HEK293 (cell line): ENCODE measurements around the gene TAC3.
A peak's percentile ranks its signal among the peaks of the same experiment; 100 is the strongest.

Source experiments
- CTCF ChIA-PET: fragments of 350-600 bp; formaldehyde crosslinking; extraction: SDS; loops from one replicate; lab custom pipeline; 2021; ENCODE audit warnings: antibody characterized with exemption; lab: Yijun Ruan, JAX
- POLR2A ChIA-PET: fragments of 300-600 bp; formaldehyde crosslinking; extraction: SDS; loops from one replicate; lab custom pipeline; 2020; ENCODE audit warnings: antibody characterized with exemption, inconsistent platforms; lab: Yijun Ruan, JAX
- H3K27ac ChIP-seq: fragments of 200-500 bp; sonication (Bioruptor generic); 2 replicates; pipeline ENCODE4 v1.5.1; 2014; ENCODE audit warnings: low read depth, low read length, control low read depth, inconsistent platforms; ENCODE audit errors: extremely low read depth
- H3K36me3 ChIP-seq, 2 experiments: fragments of 200-500 bp in 1 of 2; sonication (Bioruptor generic) in 1 of 2; 1 replicate in 1 of 2; 2 replicates in 1 of 2; pipeline ENCODE4 v1.5.1; 2014 to 2017; ENCODE audit warnings: inconsistent platforms in 2 of 2, low read length in 2 of 2; ENCODE audit not compliant: control insufficient read depth in 2 of 2, insufficient read depth in 1 of 2
- H3K4me1 ChIP-seq: fragments of 200-500 bp; sonication (Bioruptor generic); 2 replicates; pipeline ENCODE4 v1.5.1; 2014; ENCODE audit warnings: mild to moderate bottlenecking, low read length, inconsistent platforms; ENCODE audit not compliant: control insufficient read depth, insufficient read depth
- H3K4me3 ChIP-seq: 2 replicates; pipeline ENCODE4 v1.5.1; 2011; ENCODE audit warnings: low read depth, mild to moderate bottlenecking, control low read depth, low read length, moderate library complexity
- H3K9me3 ChIP-seq: fragments of 200-500 bp; sonication (Bioruptor generic); 2 replicates; pipeline ENCODE4 v1.5.1; 2014; ENCODE audit warnings: low read depth, low read length, inconsistent platforms; ENCODE audit not compliant: control insufficient read depth, insufficient read depth
- AEBP2 ChIP-seq: fragments of 450-650 bp; formaldehyde crosslinking; IDR thresholded peaks from 2 replicates; pipeline ENCODE4 v1.5.1; 2016; ENCODE audit warnings: missing biosample characterization, missing genetic modification characterization, borderline replicate concordance
- ATF2 ChIP-seq: fragments of 450-650 bp; formaldehyde crosslinking; IDR thresholded peaks from 2 replicates; pipeline ENCODE4 v1.5.1; 2016; ENCODE audit warnings: missing biosample characterization, missing genetic modification characterization, low read depth
- BCL11A ChIP-seq: fragments of 450-650 bp; formaldehyde crosslinking; IDR thresholded peaks from 2 replicates; pipeline ENCODE4 v1.5.1; 2016; ENCODE audit warnings: low read depth, missing biosample characterization, missing genetic modification characterization
- CTCF ChIP-seq: fragments of 450-650 bp; formaldehyde crosslinking; IDR thresholded peaks from 2 replicates; pipeline ENCODE4 v1.5.1; 2016; ENCODE audit warnings: missing biosample characterization, missing genetic modification characterization
- INSM2 ChIP-seq: fragments of 450-650 bp; formaldehyde crosslinking; IDR thresholded peaks from 2 replicates; pipeline ENCODE4 v1.5.1; 2016; ENCODE audit warnings: missing biosample characterization, missing genetic modification characterization
- KLF7 ChIP-seq: fragments of 450-650 bp; formaldehyde crosslinking; IDR thresholded peaks from 2 replicates; pipeline ENCODE4 v1.5.1; 2016; ENCODE audit warnings: missing biosample characterization, missing genetic modification characterization, borderline replicate concordance
- KLF9 ChIP-seq: fragments of 450-650 bp; formaldehyde crosslinking; IDR thresholded peaks from 2 replicates; pipeline ENCODE4 v1.5.1; 2016; ENCODE audit warnings: missing biosample characterization, missing genetic modification characterization, low read depth
- OVOL3 ChIP-seq: fragments of 450-650 bp; formaldehyde crosslinking; IDR thresholded peaks from 2 replicates; pipeline ENCODE4 v1.5.1; 2016; ENCODE audit warnings: missing biosample characterization, missing genetic modification characterization
- SCRT2 ChIP-seq: fragments of 450-650 bp; formaldehyde crosslinking; IDR thresholded peaks from 2 replicates; pipeline ENCODE4 v1.5.1; 2016; ENCODE audit warnings: missing biosample characterization, missing genetic modification characterization
- SP7 ChIP-seq: fragments of 450-650 bp; formaldehyde crosslinking; IDR thresholded peaks from 2 replicates; pipeline ENCODE4 v1.5.1; 2016; ENCODE audit warnings: missing biosample characterization, missing genetic modification characterization
- WT1 ChIP-seq: fragments of 450-650 bp; formaldehyde crosslinking; IDR thresholded peaks from 2 replicates; pipeline ENCODE4 v1.5.1; 2016; ENCODE audit warnings: missing biosample characterization, missing genetic modification characterization
- YY1 ChIP-seq: fragments of 450-650 bp; formaldehyde crosslinking; IDR thresholded peaks from 2 replicates; pipeline ENCODE4 v1.5.1; 2018; ENCODE audit warnings: missing biosample characterization, missing genetic modification characterization
- ZBTB6 ChIP-seq: fragments of 450-650 bp; formaldehyde crosslinking; IDR thresholded peaks from 2 replicates; pipeline ENCODE4 v1.5.1; 2017; ENCODE audit warnings: missing biosample characterization, missing genetic modification characterization
- ZNF112 ChIP-seq: fragments of 450-650 bp; formaldehyde crosslinking; IDR thresholded peaks from 2 replicates; pipeline ENCODE4 v1.5.0; 2017; ENCODE audit warnings: missing biosample characterization, missing genetic modification characterization
- ZNF132 ChIP-seq: fragments of 450-650 bp; formaldehyde crosslinking; IDR thresholded peaks from 2 replicates; pipeline ENCODE4 v1.5.1; 2017; ENCODE audit warnings: missing biosample characterization, missing genetic modification characterization, borderline replicate concordance
- ZNF175 ChIP-seq: fragments of 450-650 bp; formaldehyde crosslinking; IDR thresholded peaks from 2 replicates; pipeline ENCODE4 v1.5.1; 2016; ENCODE audit warnings: missing biosample characterization, missing genetic modification characterization
- ZNF2 ChIP-seq: fragments of 450-650 bp; formaldehyde crosslinking; IDR thresholded peaks from 2 replicates; pipeline ENCODE4 v1.5.1; 2016; ENCODE audit warnings: missing biosample characterization, missing genetic modification characterization
- ZNF248 ChIP-seq: fragments of 450-650 bp; formaldehyde crosslinking; IDR thresholded peaks from 2 replicates; pipeline ENCODE4 v1.5.1; 2017; ENCODE audit warnings: missing biosample characterization, missing genetic modification characterization
- ZNF335 ChIP-seq: fragments of 450-650 bp; formaldehyde crosslinking; conservative IDR thresholded peaks from 2 replicates; pipeline ENCODE4 v1.5.1; 2016; ENCODE audit warnings: missing biosample characterization, missing genetic modification characterization
- ZNF350 ChIP-seq: fragments of 450-650 bp; formaldehyde crosslinking; IDR thresholded peaks from 2 replicates; pipeline ENCODE4 v1.5.0; 2017; ENCODE audit warnings: missing biosample characterization, mild to moderate bottlenecking, missing genetic modification characterization
- ZNF433 ChIP-seq: fragments of 450-650 bp; formaldehyde crosslinking; IDR thresholded peaks from 2 replicates; pipeline ENCODE4 v1.5.1; 2016; ENCODE audit warnings: missing biosample characterization, missing genetic modification characterization, low read depth
- ZNF501 ChIP-seq: fragments of 450-650 bp; formaldehyde crosslinking; IDR thresholded peaks from 2 replicates; pipeline ENCODE4 v1.5.1; 2016; ENCODE audit warnings: missing biosample characterization, missing genetic modification characterization
- ZNF521 ChIP-seq: fragments of 450-650 bp; formaldehyde crosslinking; IDR thresholded peaks from 2 replicates; pipeline ENCODE4 v1.5.1; 2017; ENCODE audit warnings: missing biosample characterization, mild to moderate bottlenecking, missing genetic modification characterization
- ZNF529 ChIP-seq: fragments of 450-650 bp; formaldehyde crosslinking; IDR thresholded peaks from 2 replicates; pipeline ENCODE4 v1.5.1; 2017; ENCODE audit warnings: missing genetic modification characterization, missing biosample characterization; ENCODE audit not compliant: insufficient replicate concordance
- ZNF580 ChIP-seq: fragments of 450-650 bp; formaldehyde crosslinking; IDR thresholded peaks from 2 replicates; pipeline ENCODE4 v1.5.1; 2016; ENCODE audit warnings: missing biosample characterization, missing genetic modification characterization
- ZNF621 ChIP-seq: fragments of 450-650 bp; formaldehyde crosslinking; IDR thresholded peaks from 2 replicates; pipeline ENCODE4 v1.5.1; 2017; ENCODE audit warnings: missing biosample characterization, missing genetic modification characterization
- ZNF768 ChIP-seq: fragments of 450-650 bp; formaldehyde crosslinking; IDR thresholded peaks from 2 replicates; pipeline ENCODE4 v1.5.1; 2018; ENCODE audit warnings: missing biosample characterization, mild to moderate bottlenecking, missing genetic modification characterization
- ZNF791 ChIP-seq: fragments of 450-650 bp; formaldehyde crosslinking; IDR thresholded peaks from 2 replicates; pipeline ENCODE4 v1.5.1; 2016; ENCODE audit warnings: missing biosample characterization, missing genetic modification characterization
- ZSCAN4 ChIP-seq: fragments of 450-650 bp; formaldehyde crosslinking; IDR thresholded peaks from 2 replicates; pipeline ENCODE4 v1.5.1; 2017; ENCODE audit warnings: missing biosample characterization, missing genetic modification characterization

Gene TAC3

GRCh38 chr12:57001448-57001906, 14.9 kb downstream of the TAC3 start (continued):
- no peak for TF ChIP-seq ATF2 (tag by site-specific recombination)
- TF ChIP-seq ZNF350 (tag by site-specific recombination) = no peak
- no peak for TF ChIP-seq WT1 (tag by site-specific recombination)
- no peak for TF ChIP-seq ZNF501 (tag by site-specific recombination)
- peak; percentile 38; the same call in 1 of the 2 replicates for TF ChIP-seq ZBTB6
- TF ChIP-seq ZSCAN4 (tag by site-specific recombination) = peak; percentile 27; the same call in 1 of the 2 replicates
- no peak for TF ChIP-seq YY1 (tag by site-specific recombination)
- no peak for TF ChIP-seq ZNF433 (tag by site-specific recombination)
- no peak for TF ChIP-seq ZNF132 (tag by site-specific recombination)
- TF ChIP-seq ZNF580 = 0 out of 2 replicates have a peak, but pooled peaks have one; percentile 50
- no peak for TF ChIP-seq KLF7 (tag by site-specific recombination)
- no peak for TF ChIP-seq ZNF529 (tag by site-specific recombination)
- TF ChIP-seq ZNF335 (tag by site-specific recombination) = peak; percentile 66
- TF ChIP-seq ZNF621 (tag by site-specific recombination) = no peak
- no peak for TF ChIP-seq ZNF521 (tag by site-specific recombination)
- TF ChIP-seq ZNF175 (tag by site-specific recombination) = no peak
- TF ChIP-seq ZNF248 = no peak
- TF ChIP-seq OVOL3 (tag by site-specific recombination) = no peak
- 0 out of 2 replicates have a peak, but pooled peaks have one; percentile 57 for TF ChIP-seq BCL11A (tag by site-specific recombination)
- peak; percentile 95 for TF ChIP-seq ZNF2 (tag by site-specific recombination)
- 0 out of 2 replicates have a peak, but pooled peaks have one; percentile 31 for TF ChIP-seq SP7 (tag by site-specific recombination)
- TF ChIP-seq CTCF (tag by site-specific recombination) = peak; percentile 76

- Histone ChIP-seq H3K36me3 (peaks cover 11 to 78% of the 10 kb centered on the region in 2 experiments), H3K4me1 (peaks cover 3% of the 10 kb centered on the region; the same call in 1 of the 2 replicates), H3K9me3 (no peaks in the 10 kb centered on the region), H3K4me3 (no peak overlapping the region), H3K27ac (no peak overlapping the region)
- ChIA-PET CTCF (interaction anchor here (0.7 to 9.7 kb wide), 9 partner anchors 13 to 253 kb away, joined by 3 to 117 read pairs (median 4); partner anchors contain the start of genes HSD17B6 and PRIM1), POLR2A (interaction anchor here (0.5 to 1.2 kb wide), 2 partner anchors 13 to 376 kb away, joined by 3 to 6 read pairs; no protein-coding TSS in a partner anchor)
- TF ChIP-seq ZNF791 = no peak
- TF ChIP-seq SCRT2 (tag by site-specific recombination) = no peak
- no peak for TF ChIP-seq ZNF350 (tag by site-specific recombination)
- TF ChIP-seq AEBP2 (tag by site-specific recombination) = no peak
- no peak for TF ChIP-seq BCL11A (tag by site-specific recombination)
- TF ChIP-seq ZNF112 (tag by site-specific recombination) = no peak
- no peak for TF ChIP-seq KLF9 (tag by site-specific recombination)
- TF ChIP-seq INSM2 (tag by site-specific recombination) = no peak
- TF ChIP-seq ZNF768 (tag by site-specific recombination) = no peak
These were observed 15.9 kb downstream of the TAC3 start for GRCh38 chr12:57000393-57000792.
